GM18517 (cell line): Measurements from ENCODE around the gene ACTN3.
A peak's percentile ranks its signal among the peaks of the same experiment; 100 is the strongest.
"Not testable (repeated sequence)": the region's sequence is repeated elsewhere in the genome, so short reads cannot be mapped to it uniquely, and the experiment has no call there.

Source experiments
- ATAC-seq: cut with Tn5 transposase; IDR thresholded peaks from one replicate; pipeline ENCODE4 v1.9.1; 2021; ENCODE audit warnings: mild to moderate bottlenecking, moderate library complexity; ENCODE audit not compliant: unreplicated experiment

The ACTN3 gene

GRCh38 chr11:66544952-66545351, 1.8 kb upstream of the ACTN3 start:
- ATAC-seq: not testable (repeated sequence)

- ATAC-seq: peak; percentile 78
Measured at GRCh38 chr11:66545701-66546367, 869 bp upstream of the ACTN3 start, which contains the start of gene ZDHHC24. TSS of gene ZDHHC24 (minus strand) at chr11:66546048. CDS start at chr11:66546003, 45 bp downstream.

- no peak for ATAC-seq
Measured at GRCh38 chr11:66546966-66547661, 411 bp downstream of the ACTN3 start.

- ATAC-seq: no peak
Measured at GRCh38 chr11:66547662-66548009, 933 bp downstream of the ACTN3 start.

- no peak for ATAC-seq
Measured at GRCh38 chr11:66548041-66548440, 1.3 kb downstream of the ACTN3 start.

- no peak for ATAC-seq
Measured at GRCh38 chr11:66548774-66549630, 2.3 kb downstream of the ACTN3 start.

GRCh38 chr11:66549696-66550095, 3.0 kb downstream of the ACTN3 start:
- no peak for ATAC-seq

GRCh38 chr11:66550887-66551286, 4.2 kb downstream of the ACTN3 start:
- ATAC-seq: no peak

GRCh38 chr11:66554602-66555001, 7.9 kb downstream of the ACTN3 start:
- no peak for ATAC-seq

- no peak for ATAC-seq
Measured at GRCh38 chr11:66555416-66555815, 8.7 kb downstream of the ACTN3 start.

- no peak for ATAC-seq
Measured at GRCh38 chr11:66556086-66556485, 9.4 kb downstream of the ACTN3 start.

- ATAC-seq: no peak
Measured at GRCh38 chr11:66557733-66558326, 11.1 kb downstream of the ACTN3 start.

GRCh38 chr11:66559142-66559865, 12.6 kb downstream of the ACTN3 start:
- no peak for ATAC-seq

GRCh38 chr11:66559866-66560676, 13.4 kb downstream of the ACTN3 start:
- ATAC-seq: no peak

GRCh38 chr11:66561178-66561974, 14.7 kb downstream of the ACTN3 start:
- no peak for ATAC-seq

GRCh38 chr11:66561975-66562248, 15.2 kb downstream of the ACTN3 start:
- no peak for ATAC-seq

- no peak for ATAC-seq
Measured at GRCh38 chr11:66562275-66562674, 15.6 kb downstream of the ACTN3 start.

GRCh38 chr11:66562907-66563583, 16.3 kb downstream of the ACTN3 start:
- ATAC-seq: no peak

- no peak for ATAC-seq
Measured at GRCh38 chr11:66563832-66564231, 17.1 kb downstream of the ACTN3 start.
